ENCODE measurements around the gene CEL.

CEL gene

DNA sequence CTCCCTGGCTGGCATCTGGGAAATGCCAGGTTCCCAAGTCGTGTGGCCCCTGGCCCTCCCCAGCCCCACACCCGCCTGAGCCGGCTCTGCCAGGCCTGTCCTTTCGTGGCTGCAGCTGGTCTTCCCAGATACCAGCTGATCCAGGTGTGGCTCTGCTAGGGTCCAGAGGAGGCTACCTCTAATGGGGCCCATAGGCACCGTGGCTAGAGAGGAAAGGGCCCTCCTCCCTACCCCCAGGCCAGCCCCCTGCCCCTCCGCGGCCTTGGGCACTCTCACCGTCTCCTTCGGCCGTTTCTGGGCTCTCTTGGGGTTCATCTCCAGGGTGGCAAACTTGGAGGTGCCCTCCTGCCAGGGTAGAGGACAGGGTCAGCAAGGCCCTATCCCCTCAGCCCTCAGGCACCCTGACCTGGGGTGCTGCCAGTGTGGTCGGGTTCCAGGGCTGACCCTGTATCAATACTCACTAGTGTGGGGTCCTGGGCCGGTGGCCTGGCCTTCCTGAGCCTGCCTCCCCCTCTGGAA is 42.3 kb downstream of the CEL start:
- no peak for DNase-seq (ENCODE audit: low spot score)

DNA sequence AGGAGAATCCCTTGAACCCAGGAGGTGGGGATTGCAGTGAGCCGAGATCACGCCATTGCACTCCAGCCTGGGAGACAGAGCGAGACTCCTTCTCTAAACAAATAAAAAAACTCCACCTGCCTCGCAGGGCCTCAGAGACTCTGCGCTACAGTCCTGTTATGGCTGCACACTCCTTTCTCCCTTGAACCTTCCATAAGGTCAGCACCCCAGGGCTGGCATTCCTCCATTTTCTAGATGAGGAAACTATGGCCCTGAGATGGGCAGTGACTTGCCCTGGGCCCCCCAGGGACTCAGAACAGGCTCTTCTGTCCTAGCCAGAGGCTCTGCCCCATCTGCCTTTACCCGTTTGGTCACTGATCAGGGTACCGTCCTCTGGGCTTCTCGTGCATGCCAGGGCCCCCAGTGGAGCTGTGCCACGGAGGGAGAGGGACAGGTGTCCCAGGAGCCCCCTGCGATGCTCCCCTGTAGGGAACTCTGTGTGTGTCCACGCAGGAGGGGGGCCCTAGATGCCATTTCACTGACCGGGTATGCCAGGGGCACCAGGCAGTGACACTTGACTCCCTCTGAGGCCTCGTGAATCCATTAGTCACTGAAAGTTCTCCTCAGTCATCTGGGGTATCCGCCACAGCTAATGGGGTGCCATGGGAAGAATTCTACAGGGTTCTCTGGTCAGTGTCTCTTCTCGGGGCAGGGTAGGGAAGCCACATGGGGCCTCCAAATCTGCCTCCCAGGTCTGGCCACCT is 43.1 kb downstream of the CEL start:
- DNase-seq (ENCODE audit: low spot score): no peak

DNA sequence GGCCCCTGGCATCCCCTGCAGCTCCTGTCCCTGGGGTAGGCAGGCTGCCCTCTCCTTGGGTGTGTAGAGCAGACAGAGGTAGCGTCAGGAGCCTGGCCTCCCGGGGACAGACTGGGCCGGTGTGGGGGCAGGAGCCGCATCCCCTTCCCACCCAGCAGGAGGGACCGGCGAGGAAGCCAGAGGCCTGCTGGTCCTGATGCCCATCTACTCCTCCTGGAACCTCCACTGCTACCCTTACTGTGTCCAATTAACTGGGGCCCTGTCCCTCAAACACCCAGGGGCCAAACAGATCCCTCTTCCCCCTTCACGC is 43.6 kb downstream of the CEL start:
- no peak for DNase-seq (ENCODE audit: low spot score)

DNA sequence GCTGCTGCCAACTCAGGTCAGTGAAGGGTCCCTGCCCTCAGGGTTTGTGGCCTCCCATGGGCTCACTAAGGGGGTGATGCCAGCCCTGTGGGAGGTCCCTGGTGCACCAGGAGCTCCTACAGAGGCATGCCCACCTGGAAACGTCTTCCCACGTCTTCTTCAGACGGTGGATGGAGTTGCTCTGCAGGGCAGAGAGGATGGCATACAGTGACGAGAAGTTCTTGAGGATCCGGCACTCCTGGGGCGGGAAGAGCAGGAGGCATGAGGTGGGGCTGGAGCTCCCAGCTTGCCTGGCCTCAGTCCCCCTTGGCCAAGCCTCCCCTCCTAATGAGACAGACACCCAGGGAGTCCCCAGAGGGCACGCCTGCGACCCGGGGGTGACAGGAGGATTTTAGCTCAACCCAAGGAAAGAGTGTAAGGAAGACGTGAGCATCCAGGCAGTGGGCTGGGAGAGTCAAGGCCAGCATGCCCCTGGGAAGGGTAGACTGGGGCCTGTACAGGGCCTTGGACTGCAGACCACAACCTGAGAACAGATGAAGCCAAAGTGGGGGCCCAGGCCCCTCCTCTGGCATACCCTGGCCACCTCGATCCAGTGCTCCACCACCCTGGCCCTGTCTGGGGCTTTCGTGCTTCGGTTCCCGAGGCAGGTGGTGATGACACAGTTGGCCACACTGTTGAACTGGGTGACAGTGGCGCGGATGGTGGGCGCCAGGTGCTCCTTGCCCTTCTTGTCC is 44.9 kb downstream of the CEL start:
- DNase-seq (ENCODE audit: low spot score): no peak

DNA sequence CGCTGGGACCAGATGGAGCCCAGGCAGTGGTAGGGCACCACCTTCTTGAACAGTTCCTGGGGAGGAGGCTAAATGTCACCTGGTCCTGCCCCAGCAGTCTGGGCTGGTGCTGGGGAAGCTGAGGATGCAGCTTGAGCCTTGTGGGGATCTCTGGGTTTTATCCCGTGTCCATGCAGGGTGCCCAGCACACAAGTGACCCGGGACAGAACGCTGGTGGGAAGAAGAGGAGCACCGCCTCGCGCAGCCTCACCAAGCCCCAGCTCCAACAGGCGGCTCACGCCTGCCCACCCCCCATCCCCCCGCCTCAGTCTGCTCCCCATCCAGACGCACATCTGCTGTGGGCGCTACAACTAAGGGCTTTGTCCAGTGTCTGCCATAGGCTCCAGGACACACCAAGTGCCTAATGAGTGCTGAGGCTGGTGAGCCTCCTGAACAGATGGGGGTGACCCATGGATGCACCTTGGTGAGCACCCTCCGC is 45.5 kb downstream of the CEL start:
- no peak for DNase-seq (ENCODE audit: low spot score)

DNA sequence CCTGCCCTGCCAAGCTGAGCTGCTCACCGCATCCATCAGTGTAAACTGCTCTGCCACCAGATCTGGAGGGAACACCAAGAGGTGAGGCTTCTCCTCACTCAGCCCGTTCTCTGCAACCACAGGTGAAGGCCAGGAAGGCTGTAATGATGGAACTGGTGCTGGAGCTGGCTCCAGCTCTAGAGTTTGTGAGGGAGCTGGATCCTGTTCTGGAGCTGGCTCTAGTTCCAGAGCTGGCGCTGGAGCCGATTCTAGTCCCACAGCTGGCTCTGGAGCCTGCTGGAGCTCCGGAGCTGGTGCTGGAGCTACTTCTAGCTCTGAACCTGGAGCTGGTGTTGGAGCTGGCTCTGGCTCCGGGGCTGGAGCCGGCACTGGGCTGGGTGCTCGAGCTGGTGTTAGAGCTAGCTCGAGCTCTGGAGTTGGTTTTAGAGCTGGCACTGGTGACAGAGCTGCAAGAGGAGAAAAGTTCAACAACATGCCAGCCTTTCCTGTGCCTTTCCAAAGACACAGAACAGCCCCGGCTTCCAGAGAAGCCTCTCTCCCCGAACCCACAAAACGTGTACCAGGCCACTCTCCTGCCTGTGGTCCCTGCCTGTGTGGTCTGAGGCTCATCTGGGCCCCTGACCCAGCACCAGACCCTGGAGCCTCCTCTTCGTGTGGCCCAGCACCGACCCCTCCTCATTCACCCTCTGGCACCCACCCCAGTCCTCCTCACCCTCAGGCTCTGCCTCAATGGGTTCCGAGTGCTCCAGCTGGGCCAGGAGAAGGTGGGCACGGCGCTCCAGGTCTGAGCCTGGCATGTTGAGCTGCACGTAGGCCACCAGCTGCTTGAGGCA is 46.4 kb downstream of the CEL start:
- no peak for DNase-seq (ENCODE audit: low spot score)

DNA sequence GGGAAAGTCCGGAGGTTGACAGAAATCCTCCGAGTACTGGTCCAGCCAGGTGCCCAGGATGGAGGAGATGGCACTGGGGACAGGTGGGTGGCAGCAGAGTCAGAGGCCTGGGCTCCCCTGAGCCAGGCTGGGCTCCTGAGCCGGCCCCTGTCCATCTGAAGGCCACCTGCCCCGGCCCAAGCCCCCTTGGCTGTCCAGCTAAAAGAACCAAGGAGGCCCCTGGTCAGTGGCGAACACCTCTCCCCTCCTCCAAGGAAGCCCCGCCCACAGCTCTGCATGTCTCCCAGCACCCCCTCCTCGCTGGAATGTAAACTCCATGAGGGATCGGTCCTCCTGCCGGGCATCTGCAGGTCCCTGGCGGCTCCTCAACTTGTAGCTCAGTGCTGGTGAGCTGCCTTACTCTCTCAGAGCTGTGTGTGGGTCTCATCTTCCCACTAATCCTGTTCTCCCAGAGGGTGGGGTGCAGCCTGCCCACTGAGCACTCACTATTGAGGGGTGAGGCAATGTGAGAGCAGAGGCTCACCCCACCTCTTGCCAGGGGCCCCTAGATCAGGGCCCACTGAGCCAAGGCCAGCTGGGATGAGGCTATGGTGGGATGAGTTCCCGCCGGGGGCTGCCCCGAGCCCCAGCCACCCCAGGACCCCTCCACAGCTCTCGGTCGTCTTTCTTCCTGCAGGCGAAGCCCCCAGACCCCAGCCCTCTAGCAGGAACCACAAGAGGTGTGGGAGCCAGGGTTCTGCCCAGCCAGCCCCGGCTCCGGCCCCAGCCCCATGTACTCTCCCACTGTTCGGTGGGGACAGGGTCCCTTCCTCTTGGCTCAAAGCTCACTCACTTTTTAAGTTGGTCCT is 47.2 kb downstream of the CEL start:
- no peak for DNase-seq (ENCODE audit: low spot score)

DNA sequence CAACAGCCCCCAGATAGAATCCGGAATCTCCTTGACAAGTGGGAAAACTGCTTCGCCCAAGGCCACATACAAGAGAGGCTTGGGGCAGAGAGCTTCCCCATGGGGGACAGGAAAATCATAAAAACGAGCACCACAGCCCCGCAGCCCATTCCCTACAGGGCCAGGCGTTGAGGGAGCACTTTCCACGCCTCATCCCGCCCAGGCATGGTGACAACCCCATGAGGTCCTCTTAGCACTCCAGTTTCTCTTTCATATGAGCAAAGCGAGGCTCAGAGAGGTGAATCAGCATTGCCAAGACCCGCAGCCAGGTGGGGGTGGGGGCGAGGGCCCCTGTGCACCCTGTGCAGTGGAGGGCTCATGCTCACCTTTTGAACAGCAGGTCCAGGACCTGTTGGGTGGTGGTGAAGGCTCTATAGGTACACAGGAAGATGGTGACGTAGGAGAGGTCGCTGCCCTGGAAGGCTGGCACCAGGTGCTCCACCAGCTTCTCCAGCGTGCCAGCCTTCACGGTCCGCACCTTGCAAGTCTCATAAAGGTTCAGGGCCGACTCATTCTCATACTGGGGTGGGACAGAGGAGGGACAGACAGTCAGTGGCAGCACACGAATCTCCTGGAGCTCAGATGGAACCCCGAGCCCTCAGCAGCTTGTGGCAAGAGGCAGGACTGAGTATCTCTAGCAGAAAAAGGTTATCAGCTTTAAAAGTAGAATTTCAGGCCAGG is 48.3 kb downstream of the CEL start:
- DNase-seq (ENCODE audit: low spot score): no peak

DNA sequence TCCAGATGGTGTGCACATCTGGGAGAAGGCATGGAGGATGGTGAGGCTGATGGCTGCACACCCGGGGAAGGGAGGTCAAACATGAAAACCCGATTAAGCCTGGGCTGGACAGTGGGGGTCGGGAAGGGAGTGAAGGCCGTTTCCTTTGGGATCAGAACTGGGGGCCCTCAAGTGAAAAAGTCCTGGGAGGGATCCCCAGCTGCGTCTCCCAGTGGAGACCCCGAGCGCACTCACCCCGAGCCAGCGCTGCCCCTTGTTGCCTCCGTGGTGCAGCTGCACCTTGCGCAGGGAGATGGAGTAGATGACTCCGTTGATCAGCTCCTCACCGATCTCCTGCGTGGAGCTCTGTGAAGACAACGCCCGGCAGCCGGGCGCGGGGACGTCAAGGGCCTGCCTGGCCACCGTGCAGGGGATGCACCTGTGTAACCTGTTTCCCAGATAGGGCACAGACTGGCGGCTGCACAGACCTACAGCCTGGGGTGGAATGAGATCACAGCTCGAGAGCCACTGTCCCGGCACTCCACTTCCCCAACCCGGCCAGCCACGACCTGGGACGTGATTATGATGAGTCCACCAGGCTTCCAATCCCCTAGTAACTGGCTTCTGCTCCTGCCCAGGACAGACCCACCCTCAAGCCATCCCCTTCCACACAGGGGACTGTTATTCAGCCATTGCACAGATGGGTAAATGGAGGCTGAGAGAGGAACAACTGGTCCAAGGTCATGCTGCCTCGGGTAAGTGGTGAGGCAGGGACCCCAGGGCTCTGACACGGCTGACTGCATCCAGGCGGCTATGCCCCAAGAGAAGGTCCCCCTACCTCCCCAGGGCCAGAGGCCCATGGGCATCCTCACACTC is 50.3 kb downstream of the CEL start:
- no peak for DNase-seq (ENCODE audit: low spot score)

DNA sequence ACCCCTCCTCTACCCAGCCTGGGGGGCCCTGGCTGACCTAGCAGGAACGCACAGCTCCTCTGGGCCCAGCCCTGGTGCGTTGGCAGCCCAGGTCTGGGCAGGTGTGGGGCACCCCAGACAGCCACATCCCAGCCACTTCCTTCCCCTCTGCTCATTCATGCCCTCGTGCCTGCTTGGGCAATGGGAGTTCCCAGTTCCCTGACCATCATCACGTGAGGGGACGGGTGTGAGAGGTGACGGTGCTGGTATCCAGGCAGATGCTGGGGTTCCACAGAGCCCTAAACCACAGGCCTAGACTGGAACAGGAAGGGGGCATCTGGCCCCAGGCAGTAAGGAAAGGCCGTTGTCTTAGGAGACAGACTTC is 50.9 kb downstream of the CEL start:
- DNase-seq (ENCODE audit: low spot score): no peak

DNA sequence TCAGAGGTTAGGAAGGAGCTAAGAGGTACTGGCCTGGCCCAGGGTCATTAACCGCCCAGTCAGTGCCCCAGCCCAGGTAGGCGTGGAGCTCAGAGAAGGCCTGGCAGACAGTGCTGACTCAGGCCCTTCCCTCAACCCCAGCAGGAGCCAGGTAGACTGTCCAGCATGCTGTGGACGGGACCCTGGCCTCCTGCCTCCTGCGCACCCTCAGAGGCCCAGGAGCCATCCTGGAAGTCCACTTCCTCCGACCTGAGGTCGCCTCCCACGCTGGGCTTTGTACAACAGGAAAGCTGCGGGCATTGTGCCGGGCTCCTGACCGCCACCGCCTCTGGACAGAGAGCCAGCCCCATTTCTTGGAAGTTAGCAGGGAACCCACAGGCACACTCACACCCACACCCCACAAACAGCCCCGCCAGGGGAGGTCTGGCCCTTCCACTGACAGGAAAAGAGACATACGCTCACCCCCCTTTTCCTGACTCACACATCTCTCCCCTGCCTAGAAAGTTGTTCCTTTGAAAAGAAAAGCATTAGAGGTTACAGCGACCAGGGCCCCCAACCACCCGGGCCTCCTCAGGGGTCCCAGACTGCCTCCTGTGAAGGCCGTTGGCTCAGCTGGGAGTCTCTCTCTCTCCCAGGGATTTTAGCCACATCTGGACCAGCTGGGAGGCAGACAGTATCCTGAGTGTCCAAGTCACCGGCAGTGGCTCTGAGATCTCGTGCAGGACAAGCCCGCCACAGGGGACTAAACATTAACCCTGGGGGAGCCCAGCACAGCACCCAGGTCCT is 51.6 kb downstream of the CEL start:
- DNase-seq (ENCODE audit: low spot score): peak; percentile 48

DNA sequence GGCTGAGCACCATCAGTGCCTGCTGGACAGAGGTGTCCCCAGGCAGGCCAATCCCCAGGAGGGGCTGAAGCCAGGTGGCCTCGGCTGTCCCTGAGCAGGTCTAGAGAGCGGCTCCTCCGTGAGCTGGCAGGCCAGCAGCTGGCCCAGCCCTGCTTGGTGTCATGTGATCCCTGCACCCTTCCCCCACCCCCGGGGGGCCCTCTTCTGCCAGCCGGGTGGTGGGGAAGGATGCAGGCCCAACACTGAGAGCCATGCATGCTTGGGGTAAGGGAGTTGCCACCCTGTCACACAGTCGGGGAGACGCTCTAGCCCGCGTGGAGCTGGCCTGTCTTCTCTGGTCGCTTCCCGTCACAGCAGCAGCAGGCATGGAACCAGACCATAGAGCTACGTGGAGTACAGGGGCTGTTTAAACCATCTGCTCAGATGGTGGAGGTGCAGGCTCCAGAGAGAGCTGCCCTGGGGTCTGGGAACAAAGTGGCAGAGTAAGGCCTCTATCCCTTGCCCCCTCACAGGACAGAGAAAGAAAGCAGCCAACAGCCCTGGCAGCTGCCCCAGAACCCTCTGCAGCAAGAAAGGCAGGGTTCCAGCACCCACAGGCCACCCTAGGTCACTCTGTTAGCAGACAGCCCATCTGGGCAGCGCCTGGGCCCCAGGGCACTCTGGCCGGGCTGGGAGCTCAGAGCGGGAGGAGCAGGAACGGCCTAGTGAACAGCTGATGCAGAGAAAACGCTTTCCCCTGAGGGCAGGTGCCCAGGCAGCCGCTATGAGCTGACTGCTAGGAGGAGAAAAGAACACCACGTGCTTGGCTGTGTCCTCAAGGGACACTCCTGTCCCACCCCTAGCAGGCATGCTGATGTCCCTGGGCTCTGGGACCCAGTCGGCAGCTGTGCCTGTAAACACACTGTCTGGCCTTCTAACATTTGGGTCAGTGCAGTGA is 52.4 kb downstream of the CEL start:
- DNase-seq (ENCODE audit: low spot score): no peak

DNA sequence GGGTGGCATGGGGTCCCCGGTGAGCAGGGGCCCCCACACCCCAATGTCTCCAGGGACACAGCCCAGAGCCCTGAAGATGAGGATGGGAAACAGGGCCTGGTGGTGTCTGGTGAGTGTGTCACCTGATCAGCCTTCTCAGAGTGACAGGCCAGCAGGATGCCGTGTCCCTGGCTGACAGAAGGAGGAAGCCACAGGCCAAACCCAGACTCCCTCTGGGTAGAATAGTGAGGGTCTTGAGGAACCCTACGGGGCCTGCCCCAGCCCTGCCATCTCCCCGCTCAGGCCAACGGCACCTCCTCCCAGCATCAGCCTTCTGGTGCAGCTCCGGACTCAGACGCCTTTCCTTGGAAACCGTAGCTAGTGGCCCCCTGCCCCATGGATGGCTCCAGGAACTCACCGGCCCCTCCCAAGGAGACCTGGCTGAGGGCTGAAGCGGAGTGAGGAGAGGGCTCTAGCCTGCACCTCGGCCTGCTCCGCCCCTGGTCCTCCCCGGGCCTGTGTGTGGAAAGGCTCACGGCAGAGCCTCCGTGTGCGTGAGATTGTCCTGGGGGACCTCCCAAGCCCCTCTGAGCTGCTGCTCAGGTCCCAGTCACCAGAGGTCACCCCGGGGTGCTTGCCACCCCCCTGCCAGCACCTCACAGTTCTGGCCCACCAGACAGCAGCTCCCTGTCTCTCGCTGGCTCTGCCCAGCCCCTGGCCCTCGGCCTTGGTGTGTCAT is 53.3 kb downstream of the CEL start:
- no peak for DNase-seq (ENCODE audit: low spot score)

DNA sequence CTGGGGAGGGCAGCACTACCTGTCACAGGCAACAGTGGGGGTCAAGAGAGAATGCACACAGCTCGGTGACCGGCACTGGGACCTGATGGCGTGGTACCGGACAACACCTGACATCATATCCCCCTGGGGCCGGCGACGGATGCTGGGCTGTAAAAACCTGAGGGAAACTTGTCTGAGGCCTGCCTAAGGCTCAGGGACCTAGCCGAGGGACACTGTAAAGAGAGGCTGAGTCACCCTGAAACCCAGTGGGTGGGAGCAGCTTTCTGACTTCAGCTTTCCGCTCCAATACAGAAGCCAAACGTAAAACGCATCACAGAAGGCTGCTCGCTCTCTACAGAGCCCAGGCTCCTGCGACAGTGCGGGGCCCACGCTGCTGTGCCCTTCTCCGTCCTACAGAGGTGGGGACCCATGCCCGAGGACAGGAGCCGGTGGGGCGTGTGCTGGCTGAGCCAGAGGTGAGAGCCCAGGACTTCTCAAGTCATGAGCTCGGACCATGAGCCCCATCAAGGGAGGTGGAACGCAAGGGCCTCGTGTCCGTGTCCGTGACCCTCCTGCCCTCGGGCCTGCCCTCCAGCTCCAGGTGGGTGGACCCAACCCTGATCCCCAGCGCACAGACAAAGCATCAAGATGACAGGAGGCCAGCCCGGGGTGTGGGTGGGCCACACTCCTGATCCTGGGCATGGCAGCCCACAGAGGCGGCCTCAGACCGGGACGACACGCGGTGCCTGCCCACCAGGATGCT is 54.0 kb downstream of the CEL start:
- DNase-seq (ENCODE audit: low spot score): no peak

DNA sequence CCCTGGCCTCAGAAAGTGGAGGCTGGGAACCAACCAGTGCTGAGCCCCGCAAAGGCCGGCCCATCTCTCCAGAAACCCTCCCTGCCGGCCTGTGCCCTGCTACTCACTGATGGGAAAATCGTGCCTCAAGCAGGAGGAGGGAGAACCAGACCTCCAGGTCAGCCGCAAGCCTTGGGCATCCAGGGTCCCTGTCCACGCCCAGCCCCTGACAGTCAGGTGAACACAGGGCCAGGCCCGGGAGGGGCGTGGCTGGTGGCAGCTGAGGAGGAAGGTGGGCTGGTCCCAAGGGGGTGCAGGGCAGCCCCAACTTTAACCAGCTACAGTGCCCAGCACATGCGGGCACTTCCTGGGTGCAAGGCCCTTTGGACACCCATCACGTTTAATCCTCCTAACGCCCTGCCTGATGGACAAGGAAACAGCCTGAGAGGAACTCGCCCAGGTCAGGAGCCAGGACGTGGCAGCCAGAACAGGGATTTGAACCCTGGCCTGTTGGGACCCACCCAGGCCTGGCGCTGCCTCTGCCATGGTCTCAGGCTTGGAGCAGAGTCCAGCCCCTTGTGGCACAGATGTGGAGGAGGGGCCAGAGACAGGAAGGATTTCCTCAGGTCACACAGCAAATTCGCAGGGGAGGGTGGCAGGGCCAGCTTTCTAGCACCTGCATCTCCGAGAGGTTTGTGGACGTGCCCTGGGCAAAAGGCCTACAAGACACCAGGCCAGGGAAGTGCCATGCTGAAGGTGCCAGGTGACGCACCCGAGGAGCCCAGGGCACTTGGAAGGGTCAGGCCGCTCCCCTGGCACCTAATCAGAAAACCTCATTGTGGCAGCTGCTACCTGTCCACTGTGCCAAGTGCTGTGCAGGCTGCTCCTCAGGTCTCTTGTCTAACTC is 54.8 kb downstream of the CEL start:
- no peak for DNase-seq (ENCODE audit: low spot score)
